Stomach (tissue), 9 donors: Measurements from ENCODE around the gene OPALIN. TPM values are rescaled to one million over a fixed set of nuclear protein-coding genes. Genes with fewer than 3 reads are reported as not detected.

ENCODE experiments used
- DNase-seq, 2 donors: peaks; one replicate each; pipeline versions ENCODE4 v3.0.0 to v3.0.0-alpha.2; 2013 to 2019
- H3K27ac ChIP-seq, 5 donors: fragments of 200-600 bp in 4 of 5; sonication (generic) in 4 of 5; one replicate each; pipeline ENCODE4 v1.5.1; 2013 to 2019; ENCODE audit warnings: mild to moderate bottlenecking in 1 of 5, moderate library complexity in 1 of 5
- H3K27me3 ChIP-seq, 3 donors: fragments of 200-600 bp; sonication (generic); one replicate each; pipeline ENCODE4 v1.5.1; 2017 to 2019; ENCODE audit warnings: mixed run types in 1 of 3
- H3K36me3 ChIP-seq, 4 donors: fragments of 200-600 bp; sonication (generic); 1 replicate in 3 of 4; 2 replicates in 1 of 4; pipeline ENCODE4 v1.5.1; 2016 to 2019
- H3K4me1 ChIP-seq, 4 donors: fragments of 200-600 bp; sonication (generic); one replicate each; pipeline ENCODE4 v1.5.1; 2016 to 2019
- H3K4me3 ChIP-seq, 4 donors: fragments of 200-600 bp; sonication (generic) in 3 of 4; one replicate each; pipeline ENCODE4 v1.5.1; 2016 to 2019; ENCODE audit warnings: mild to moderate bottlenecking in 1 of 4
- H3K9me3 ChIP-seq, 4 donors: fragments of 200-600 bp; sonication (generic); one replicate each; pipeline ENCODE4 v1.5.1; 2016 to 2019
- EP300 ChIP-seq: sonication (generic); formaldehyde crosslinking; IDR thresholded peaks from one replicate; pipeline ENCODE4 v1.6.1; 2017; ENCODE audit warnings: antibody characterized with exemption
- POLR2A ChIP-seq, 4 donors: fragments of 450-650 bp; IDR thresholded peaks; one replicate each; pipeline ENCODE4 v1.6.1; 2016; ENCODE audit warnings: antibody characterized with exemption in 4 of 4, control low read depth in 2 of 4, mild to moderate bottlenecking in 1 of 4, moderate library complexity in 1 of 4
- POLR2AphosphoS5 ChIP-seq, 3 donors: sonication (generic); formaldehyde crosslinking; IDR thresholded peaks; one replicate each; pipeline ENCODE4 v1.6.1; 2016; ENCODE audit warnings: antibody characterized with exemption in 3 of 3
- WGBS, 5 donors: extraction: QIAGEN DNeasy Blood & Tissue Kit in 3 of 5; methylation state at CpG; one replicate each; pipeline versions ENCODE4 v1.1.5 to v1.1.7; 2013 to 2018; 5-methylcytosine and 5-hydroxymethylcytosine counted together
- intact Hi-C: fragments of 100-400 bp; cut with DNase I; formaldehyde crosslinking; loops from one replicate; pipeline ENCODE4 v1.15.1; 2023; ENCODE audit warnings: low total_unique reads
- polyA plus RNA-seq, 3 donors: library from polyadenylated mRNA; stranded (reverse); fragments of 200-250 nt; gene quantifications; one replicate each; pipeline ENCODE4 v1.2.3, GENCODE V29; 2013
- total RNA-seq, 5 donors: library from RNA; depleted of rRNA; stranded (reverse); fragments of >200 nt; gene quantifications; one replicate each; pipeline versions ENCODE4 v1.1.0 to v1.2.3, GENCODE V29; 2014 to 2016
- TF ChIP-seq, protein P1 (sequence below), 7 experiments: fragments of 450-650 bp in 4 of 7; fragments of 200-600 bp in 3 of 7; sonication (generic) in 3 of 7; IDR thresholded peaks; one replicate each; pipeline ENCODE4 v1.5.1; 2016 to 2019; ENCODE audit warnings: antibody characterized with exemption in 7 of 7, control low read depth in 2 of 7, mild to moderate bottlenecking in 1 of 7
- donor health status: healthy with polysubstance abuse.
- donor health status: Bipolar disorder and iron deficiency.
- donor health status: healthy.

The OPALIN gene
- total and polyA plus RNA-seq, 8 donors = not detected

GRCh38 chr10:96304230-96304629 is 54.6 kb downstream of the OPALIN start, which contains the start of gene DNTT:
TSS of gene DNTT (plus strand) at chr10:96304434. CDS start at chr10:96304498, 64 bp downstream.
- 73 to 84% (median 83%) methylated on average over 6 to 8 of the region's 8 CpGs for WGBS, 5 donors
- DNase-seq = no peak
- intact Hi-C loops = no loop called here

DNA sequence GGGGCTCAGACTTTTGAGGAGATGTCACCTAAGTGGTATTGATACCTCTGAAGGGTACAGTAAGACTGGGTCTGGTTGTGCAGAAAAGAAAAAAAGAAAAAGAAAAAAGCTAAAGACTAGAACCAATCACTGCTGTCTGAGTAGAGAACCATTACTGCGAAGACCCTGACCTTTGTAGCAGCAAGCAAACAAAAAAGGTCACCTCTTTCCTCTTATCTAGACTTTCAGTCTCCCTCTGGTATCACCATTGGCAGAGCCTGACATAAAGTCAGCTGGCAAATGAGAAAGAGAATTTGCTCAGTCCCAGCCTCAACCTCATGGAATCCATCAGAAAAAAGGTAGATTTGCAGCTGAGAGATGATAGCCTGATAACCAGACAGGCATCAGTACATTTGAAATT is 57.2 kb downstream of the OPALIN start:
- no peaks in the 10 kb centered on the region for H3K36me3 ChIP-seq
- no peak overlapping the region for H3K27ac ChIP-seq
- H3K4me1 ChIP-seq = peaks cover 0 to 14% (median 8%) of the 10 kb centered on the region in 4 donors
- intact Hi-C loops = no loop called here
- no peak overlapping the region for H3K4me3 ChIP-seq
- TF ChIP-seq POLR2AphosphoS5 (IDR thresholded peaks at IDR 0.05) (no peak), EP300 (no peak), POLR2A (IDR thresholded peaks at IDR 0.05) (no peak)
- TF ChIP-seq, protein P1, sequence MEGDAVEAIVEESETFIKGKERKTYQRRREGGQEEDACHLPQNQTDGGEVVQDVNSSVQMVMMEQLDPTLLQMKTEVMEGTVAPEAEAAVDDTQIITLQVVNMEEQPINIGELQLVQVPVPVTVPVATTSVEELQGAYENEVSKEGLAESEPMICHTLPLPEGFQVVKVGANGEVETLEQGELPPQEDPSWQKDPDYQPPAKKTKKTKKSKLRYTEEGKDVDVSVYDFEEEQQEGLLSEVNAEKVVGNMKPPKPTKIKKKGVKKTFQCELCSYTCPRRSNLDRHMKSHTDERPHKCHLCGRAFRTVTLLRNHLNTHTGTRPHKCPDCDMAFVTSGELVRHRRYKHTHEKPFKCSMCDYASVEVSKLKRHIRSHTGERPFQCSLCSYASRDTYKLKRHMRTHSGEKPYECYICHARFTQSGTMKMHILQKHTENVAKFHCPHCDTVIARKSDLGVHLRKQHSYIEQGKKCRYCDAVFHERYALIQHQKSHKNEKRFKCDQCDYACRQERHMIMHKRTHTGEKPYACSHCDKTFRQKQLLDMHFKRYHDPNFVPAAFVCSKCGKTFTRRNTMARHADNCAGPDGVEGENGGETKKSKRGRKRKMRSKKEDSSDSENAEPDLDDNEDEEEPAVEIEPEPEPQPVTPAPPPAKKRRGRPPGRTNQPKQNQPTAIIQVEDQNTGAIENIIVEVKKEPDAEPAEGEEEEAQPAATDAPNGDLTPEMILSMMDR (IDR thresholded peaks at IDR 0.05) = no peak
- peaks cover 0 to 7% (median 0%) of the 10 kb centered on the region in 3 donors for H3K27me3 ChIP-seq
- 25 to 41% (median 34%) methylated on average over 1 of the region's 1 CpG for WGBS, 5 donors
- H3K9me3 ChIP-seq = no peaks in the 10 kb centered on the region
- no peak for DNase-seq

More at GRCh38 chr10:96304230-96304629, 54.6 kb downstream of the OPALIN start, which contains the start of gene DNTT:
- Histone ChIP-seq H3K27ac (no peak within 1 kb of the TSS), H3K4me3 (no peak within 1 kb of the TSS), H3K9me3 (no peaks in the 10 kb centered on the region), H3K27me3 (peaks cover 0 to 7% (median 0%) of the 10 kb centered on the region in 3 donors), H3K36me3 (no peaks in the 10 kb centered on the region), H3K4me1 (peaks cover 0 to 10% (median 7%) of the 10 kb centered on the region in 4 donors)
- TF ChIP-seq EP300 = no peak
- no peak for TF ChIP-seq POLR2AphosphoS5 (IDR thresholded peaks at IDR 0.05)
- TF ChIP-seq POLR2A (IDR thresholded peaks at IDR 0.05) = no peak
- TF ChIP-seq, protein P1 (IDR thresholded peaks at IDR 0.05) = no peak

- intact Hi-C loops = no loop called here
- peaks cover 0 to 10% (median 0%) of the 10 kb centered on the region in 3 donors for H3K27me3 ChIP-seq
- TF ChIP-seq POLR2AphosphoS5 (IDR thresholded peaks at IDR 0.05) (no peak), EP300 (no peak), POLR2A (IDR thresholded peaks at IDR 0.05) (no peak)
- TF ChIP-seq, protein P1 (IDR thresholded peaks at IDR 0.05) = no peak
- H3K27ac ChIP-seq = no peak overlapping the region
- peak in 1 of 2 donors; percentile 28 for DNase-seq
- no peak overlapping the region for H3K4me3 ChIP-seq
- H3K9me3 ChIP-seq = no peaks in the 10 kb centered on the region
- peaks cover 0 to 14% (median 8%) of the 10 kb centered on the region in 4 donors for H3K4me1 ChIP-seq
- no peaks in the 10 kb centered on the region for H3K36me3 ChIP-seq
- WGBS, 5 donors = 8 to 18% (median 13%) methylated on average over 5 of the region's 5 CpGs
Observed at GRCh38 chr10:96299383-96299782, 59.4 kb downstream of the OPALIN start.

GRCh38 chr10:96298362-96298761 is 60.4 kb downstream of the OPALIN start:
- TF ChIP-seq, protein P1 (IDR thresholded peaks at IDR 0.05) = no peak
- no peak for TF ChIP-seq EP300
- TF ChIP-seq POLR2AphosphoS5 (IDR thresholded peaks at IDR 0.05) = no peak
- no peak for TF ChIP-seq POLR2A (IDR thresholded peaks at IDR 0.05)
- no peak overlapping the region for H3K27ac ChIP-seq
- H3K4me3 ChIP-seq = no peak overlapping the region
- WGBS, 5 donors = 68 to 81% (median 80%) methylated on average over 3 of the region's 3 CpGs
- DNase-seq = no peak
- peaks cover 0 to 14% (median 8%) of the 10 kb centered on the region in 4 donors for H3K4me1 ChIP-seq
- no peaks in the 10 kb centered on the region for H3K9me3 ChIP-seq
- intact Hi-C loops = no loop called here
- H3K36me3 ChIP-seq = no peaks in the 10 kb centered on the region
- peaks cover 0 to 10% (median 0%) of the 10 kb centered on the region in 3 donors for H3K27me3 ChIP-seq
